HG03103 (cell line): ENCODE results near the gene EFHD2.
A peak's percentile ranks its signal among the peaks of the same experiment; 100 is the strongest.
"Not testable (repeated sequence)": the region's sequence is repeated elsewhere in the genome, so short reads cannot be mapped to it uniquely, and the experiment has no call there.

Experiments used
- ATAC-seq: cut with Tn5 transposase; IDR thresholded peaks from one replicate; pipeline ENCODE4 v1.9.1; 2021; ENCODE audit warnings: low read depth; ENCODE audit not compliant: unreplicated experiment

EFHD2 gene

GRCh38 chr1:15409388-15410222 is at the start of gene EFHD2:
Gene EFHD2, plus strand, starts transcription at chr1:15409888. Its CDS starts 84 bp downstream, at chr1:15409972.
- peak; percentile 67 for ATAC-seq

DNA sequence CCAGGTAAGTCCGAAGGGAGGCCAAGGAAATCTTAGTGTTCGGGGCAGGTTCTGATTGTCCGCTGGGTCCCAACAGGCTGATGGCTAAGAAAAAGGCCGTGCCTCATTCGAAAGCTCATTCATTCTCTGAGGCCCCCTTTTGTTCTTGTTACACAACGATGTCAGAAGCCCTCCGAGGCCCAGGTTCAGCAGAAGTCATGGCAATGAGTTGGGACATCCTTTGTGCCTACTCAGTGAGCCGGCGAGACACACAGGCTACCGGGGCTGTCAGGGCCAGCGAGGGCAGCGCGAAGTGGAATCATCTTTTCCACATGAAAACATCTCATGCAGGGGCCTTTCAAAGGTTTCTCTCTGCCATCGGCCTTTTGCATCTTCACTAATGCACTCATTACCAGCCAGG is 49.0 kb upstream of the EFHD2 start:
- ATAC-seq, result no peak

DNA sequence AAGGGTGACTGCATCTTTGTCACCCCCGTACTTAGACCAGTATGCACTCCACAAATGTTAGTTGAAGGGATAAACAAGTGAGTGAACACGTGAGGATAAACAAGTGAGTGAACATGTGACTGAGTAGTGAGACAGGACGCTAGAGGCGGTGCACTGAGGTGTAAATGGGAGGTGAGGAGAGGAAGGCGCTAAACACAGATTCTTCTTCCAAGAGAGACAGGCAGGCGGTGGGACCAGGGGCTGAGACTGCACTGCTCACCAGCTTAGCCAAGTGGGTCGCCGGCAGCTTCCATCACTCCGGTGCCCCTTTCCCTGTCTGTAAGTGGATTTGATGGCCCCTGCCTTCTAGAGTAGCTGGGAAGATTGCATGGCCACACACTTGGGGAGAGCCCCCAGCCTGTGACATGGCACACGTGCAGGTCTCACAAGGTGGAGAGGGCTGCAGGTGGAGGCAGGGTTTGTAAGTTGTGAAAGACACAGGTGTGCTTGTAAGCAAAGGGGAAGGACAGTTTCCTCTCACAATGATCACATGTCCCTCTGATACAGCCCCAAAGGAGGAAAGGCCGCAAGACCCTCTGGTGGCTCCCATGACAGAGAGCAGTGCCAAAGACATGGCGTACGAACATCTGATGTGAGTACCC is 47.5 kb upstream of the EFHD2 start:
- no peak for ATAC-seq

DNA sequence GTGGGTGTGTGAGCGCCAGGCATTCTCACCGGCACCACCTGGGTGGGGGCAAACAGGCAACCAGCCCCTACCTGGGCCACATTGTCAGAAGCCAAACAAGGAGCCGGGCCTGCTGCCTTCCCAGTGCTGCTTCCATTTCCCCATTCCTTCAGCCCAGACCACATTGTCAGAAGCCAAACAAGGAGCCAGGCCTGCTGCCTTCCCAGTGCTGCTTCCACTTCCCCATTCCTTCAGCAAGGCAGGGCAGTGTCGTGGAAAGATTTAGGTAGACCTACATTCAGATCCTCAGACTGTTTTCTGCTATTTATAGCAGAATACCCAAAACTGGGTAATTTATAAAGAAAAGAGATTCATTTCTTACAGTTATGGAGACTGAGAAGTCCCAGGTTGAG is 47.0 kb upstream of the EFHD2 start:
- no peak for ATAC-seq

DNA sequence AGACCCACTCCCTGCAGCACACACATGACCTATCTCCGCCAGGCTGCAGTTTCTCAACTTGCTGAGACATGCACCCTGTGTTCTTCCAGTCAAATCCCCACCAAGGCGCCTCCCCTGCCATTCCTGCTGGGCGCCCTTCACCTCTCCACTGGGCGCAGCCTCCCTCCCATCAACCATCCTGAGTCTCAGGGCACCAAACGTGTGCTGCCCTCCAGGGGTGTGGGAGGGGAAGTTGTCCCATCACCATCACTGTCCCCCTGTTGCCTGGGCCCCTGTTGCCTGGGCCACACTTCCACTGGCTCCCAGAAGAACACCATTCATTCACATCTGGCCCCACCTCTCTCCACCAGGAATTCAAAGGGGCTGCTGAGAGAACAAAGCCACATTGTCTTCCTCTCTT is 44.9 kb upstream of the EFHD2 start:
- no peak for ATAC-seq

DNA sequence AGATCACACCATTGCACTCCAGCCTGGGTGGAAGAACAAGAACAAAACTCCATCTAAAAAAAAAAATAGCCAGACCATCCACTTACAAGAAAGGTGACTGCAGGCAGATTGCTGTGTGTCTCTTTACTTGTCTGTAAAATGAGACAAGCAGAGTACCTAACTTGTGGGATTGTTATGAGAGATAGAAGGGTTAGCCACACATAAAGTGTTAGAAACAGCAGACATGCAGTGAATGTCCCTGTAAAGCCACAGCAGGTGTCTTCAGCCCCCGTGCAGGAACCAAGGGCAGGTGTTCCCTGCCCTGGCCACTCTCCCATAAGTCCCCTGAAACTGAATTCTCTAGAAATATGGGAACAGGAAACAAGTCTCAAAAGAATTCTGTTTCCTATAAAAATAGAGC is 40.8 kb upstream of the EFHD2 start:
- no peak for ATAC-seq

- no peak for ATAC-seq
Observed at GRCh38 chr1:15370268-15370667, 39.4 kb upstream of the EFHD2 start.

DNA sequence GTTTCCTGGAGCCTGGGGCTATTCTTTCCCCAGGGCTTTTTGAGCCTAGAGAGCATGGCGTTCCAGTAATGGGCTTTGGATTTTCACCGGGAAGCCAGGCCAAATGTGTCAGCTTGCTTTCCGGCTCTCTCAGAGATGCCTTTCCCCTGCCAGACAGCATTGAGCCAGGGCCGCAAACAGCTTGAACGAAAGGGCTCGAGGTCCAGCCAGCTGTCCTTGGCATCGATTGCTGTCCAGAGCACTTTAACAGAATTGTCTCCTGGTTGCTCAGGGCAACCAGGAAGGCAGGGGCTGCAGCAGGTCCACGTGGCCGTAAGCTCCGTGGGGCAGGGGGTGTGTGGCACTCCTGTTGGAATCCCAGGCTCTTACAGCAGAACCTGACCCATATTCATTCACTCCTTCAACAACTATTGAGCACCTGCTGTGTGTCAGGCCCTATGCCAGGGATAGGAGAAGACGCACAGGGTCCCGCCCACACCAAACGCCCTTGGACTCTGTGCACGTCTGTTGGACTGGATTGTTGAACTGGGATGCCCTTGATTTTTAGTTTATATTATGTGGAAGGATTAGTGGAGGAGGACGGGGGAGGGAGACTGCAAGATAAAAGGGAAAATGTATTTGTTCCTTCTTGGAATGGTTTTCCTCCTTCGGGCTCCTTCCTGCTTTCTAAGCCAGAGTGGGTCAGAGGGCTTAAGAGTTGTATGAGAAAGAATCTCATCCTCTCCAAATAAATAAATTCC is 38.7 kb upstream of the EFHD2 start:
- ATAC-seq, result no peak

- no peak for ATAC-seq
Observed at GRCh38 chr1:15371610-15372545, 37.8 kb upstream of the EFHD2 start.

GRCh38 chr1:15378729-15379128 is 31.0 kb upstream of the EFHD2 start:
- ATAC-seq, result no peak

DNA sequence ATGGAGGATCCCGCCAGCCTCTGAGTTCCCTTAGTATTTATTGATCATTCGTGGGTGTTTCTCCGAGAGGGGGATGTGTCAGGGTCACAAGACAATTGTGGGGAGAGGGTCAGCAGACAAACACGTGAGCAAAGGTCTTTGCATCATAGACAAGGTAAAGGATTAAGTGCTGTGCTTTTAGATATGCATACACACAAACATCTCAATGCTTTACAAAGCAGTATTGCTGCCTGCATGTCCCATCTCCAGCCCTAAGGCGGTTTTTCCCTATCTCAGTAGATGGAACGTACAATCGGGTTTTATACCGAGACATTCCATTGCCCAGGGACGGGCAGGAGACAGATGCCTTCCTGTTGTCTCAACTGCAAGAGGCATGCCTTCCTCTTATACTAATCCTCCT is 30.5 kb upstream of the EFHD2 start:
- not testable (repeated sequence) for ATAC-seq

GRCh38 chr1:15380601-15381508 is 28.8 kb upstream of the EFHD2 start:
- ATAC-seq, result no peak

DNA sequence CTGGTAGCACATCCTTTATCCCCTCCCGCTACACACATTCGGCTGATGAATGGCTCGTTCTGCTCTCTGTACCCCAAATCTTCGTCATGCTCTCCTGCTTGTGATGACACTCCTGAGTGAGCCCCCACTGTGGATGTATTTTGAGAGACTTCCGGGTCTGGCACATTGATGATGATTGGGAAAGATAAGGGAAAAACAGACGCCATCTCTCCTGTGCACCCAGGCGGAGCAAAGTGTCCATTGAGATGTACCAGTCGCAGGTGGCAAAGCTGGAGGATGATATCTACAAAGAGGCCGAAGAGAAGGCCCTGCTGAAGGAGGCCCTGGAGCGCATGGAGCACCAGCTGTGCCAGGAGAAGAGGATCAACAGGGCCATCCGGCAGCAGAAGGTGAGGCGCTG is 27.9 kb upstream of the EFHD2 start:
- no peak for ATAC-seq

GRCh38 chr1:15382601-15383518 is 26.8 kb upstream of the EFHD2 start:
- no peak for ATAC-seq

- ATAC-seq, result no peak
Observed at GRCh38 chr1:15383810-15384209, 25.9 kb upstream of the EFHD2 start.

- no peak for ATAC-seq
Observed at GRCh38 chr1:15384301-15384901, 25.3 kb upstream of the EFHD2 start.

GRCh38 chr1:15385420-15385819 is 24.3 kb upstream of the EFHD2 start:
- no peak for ATAC-seq

- ATAC-seq, result no peak
Observed at GRCh38 chr1:15386164-15386749, 23.4 kb upstream of the EFHD2 start.
